ENCODE measurements around the gene MAP3K3.
A peak's percentile ranks its signal among the peaks of the same experiment; 100 is the strongest.

The MAP3K3 gene

DNA sequence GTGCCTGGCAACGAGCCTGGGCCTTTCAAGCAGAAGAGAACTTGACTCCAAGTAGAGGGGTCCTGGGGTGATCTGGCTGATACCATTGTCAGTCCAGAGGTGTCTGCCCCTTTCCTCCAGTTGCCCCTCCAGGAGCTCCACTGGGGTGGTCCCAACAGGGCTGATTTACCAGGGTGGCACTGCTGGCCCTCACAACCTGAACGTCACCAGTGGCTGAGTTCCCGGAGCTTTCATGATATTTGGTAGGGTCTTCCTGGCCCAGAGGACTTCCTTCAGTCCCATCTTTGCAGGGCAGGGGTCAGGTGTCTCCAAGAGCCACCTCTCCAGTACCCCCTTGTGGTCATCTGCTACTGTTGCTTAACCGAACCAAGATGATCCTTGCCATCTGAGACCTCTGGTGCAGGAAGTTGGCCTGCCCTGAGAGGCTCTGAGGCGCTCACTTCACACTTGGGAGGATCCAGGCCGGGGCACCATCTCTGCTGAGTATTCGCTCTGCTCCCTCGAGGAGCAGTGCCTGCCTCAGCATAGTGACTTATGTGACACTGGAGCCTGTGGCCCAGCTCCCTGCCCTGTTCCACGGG lies 74.3 kb downstream of the MAP3K3 start:
- H3K9ac ChIP-seq (ENCODE audit: low read depth, low read length) = no peak overlapping the region
- H3K36me3 ChIP-seq (ENCODE audit: insufficient read depth, low read length) = peaks cover 21% of the 10 kb centered on the region

DNA sequence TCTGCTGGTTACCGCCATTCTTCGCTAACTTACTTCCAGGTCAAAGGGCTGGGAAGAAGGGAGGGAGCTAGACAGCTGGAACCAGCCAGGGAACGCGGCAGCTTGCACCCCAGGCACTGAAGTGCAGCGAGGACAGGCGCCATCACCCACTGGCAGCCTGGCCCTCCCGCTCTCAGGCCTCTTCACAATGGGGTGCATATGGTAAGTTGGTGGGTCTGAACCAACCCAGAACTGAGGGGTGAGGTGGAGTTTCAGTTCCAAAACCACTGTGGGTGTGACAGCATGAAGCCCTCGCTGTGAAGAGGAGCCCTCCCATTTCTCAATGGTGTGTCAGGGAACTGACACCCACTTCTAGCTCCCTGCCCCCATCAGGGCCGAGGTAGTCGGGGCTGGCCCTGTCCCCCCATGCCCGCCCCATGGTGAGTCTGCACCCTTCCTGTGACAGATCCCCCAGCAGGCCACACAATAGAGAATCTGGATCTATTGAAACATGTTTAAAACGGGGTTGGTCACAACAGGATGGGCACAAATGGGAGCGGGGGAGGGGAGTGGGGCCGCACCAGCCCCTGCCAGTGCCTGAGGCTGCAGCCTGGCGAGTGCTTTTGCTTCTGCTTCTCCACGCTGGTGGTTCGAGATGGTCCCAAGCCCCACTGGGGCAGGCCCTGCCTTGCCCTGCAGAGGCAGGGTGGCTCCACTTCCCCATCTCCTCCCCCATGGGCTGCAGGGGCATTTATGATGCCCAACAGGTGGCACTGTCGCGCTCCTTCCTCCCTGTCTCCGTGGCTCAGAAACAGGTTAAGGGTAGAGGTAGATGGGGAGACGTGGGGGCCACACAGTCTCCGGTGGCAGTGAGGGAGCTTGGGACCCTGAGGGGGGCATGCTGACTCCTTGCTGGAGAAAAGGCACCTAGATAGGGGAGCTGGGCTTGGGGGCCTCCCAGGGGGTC lies 75.4 kb downstream of the MAP3K3 start:
- H3K4me1 ChIP-seq (ENCODE audit: control insufficient read depth, insufficient read depth, low read length) = peaks cover 14% of the 10 kb centered on the region
- H3K4me2 ChIP-seq (ENCODE audit: low read length) = peak overlapping the region; percentile 61
- no peak overlapping the region for H3K4me3 ChIP-seq (ENCODE audit: low read length)
- H3K27me3 ChIP-seq (ENCODE audit: control insufficient read depth, insufficient read depth, low read length) = no peaks in the 10 kb centered on the region
- H3K9me3 ChIP-seq (replicated peaks; ENCODE audit: low read length) = no peaks in the 10 kb centered on the region
- peaks cover 15% of the 10 kb centered on the region for H3K36me3 ChIP-seq (ENCODE audit: insufficient read depth, low read length)
- no peak overlapping the region for H3K9ac ChIP-seq (ENCODE audit: low read depth, low read length)

More for the DNA sequence above, 74.3 kb downstream of the MAP3K3 start:
- H3K27me3 ChIP-seq (ENCODE audit: control insufficient read depth, insufficient read depth, low read length) = no peaks in the 10 kb centered on the region
- no peaks in the 10 kb centered on the region for H3K9me3 ChIP-seq (replicated peaks; ENCODE audit: low read length)
- H3K4me1 ChIP-seq (ENCODE audit: control insufficient read depth, insufficient read depth, low read length) = peaks cover 13% of the 10 kb centered on the region
- H3K4me2 ChIP-seq (ENCODE audit: low read length) = no peak overlapping the region
- H3K4me3 ChIP-seq (ENCODE audit: low read length) = no peak overlapping the region

DNA sequence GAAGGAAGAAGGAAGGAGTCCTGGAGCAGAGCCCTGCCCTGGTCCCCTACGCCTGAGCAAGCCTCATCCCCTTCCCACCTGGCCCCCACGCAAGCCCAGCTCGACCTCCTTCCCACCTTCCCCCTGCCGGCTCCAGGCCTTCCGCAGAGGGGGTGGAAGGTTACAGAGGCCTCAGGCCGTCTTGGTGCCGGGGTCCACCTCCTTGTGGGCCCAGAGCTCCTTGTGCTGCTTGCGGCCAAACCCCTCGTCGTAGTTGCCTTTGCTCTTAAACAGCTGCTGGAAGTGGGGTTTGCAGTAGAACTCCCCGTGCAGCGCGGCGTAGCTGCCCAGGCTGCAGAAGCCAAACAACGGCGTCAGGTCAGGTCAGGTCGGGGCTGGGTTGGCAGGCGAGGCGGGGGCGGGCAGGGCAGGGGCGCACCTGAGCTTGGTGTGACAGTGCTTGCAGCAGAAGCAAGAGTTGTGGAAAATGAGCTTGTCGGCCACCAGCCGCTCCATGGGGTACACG lies 76.2 kb downstream of the MAP3K3 start:
- Histone ChIP-seq H3K9me3 (replicated peaks; ENCODE audit: low read length) (no peaks in the 10 kb centered on the region), H3K9ac (ENCODE audit: low read depth, low read length) (peak overlapping the region; percentile 79), H3K27me3 (ENCODE audit: control insufficient read depth, insufficient read depth, low read length) (no peaks in the 10 kb centered on the region), H3K4me3 (ENCODE audit: low read length) (peak overlapping the region; percentile 72), H3K4me2 (ENCODE audit: low read length) (peak overlapping the region; percentile 88), H3K4me1 (ENCODE audit: control insufficient read depth, insufficient read depth, low read length) (peaks cover 14% of the 10 kb centered on the region), H3K36me3 (ENCODE audit: insufficient read depth, low read length) (peaks cover 22% of the 10 kb centered on the region)

DNA sequence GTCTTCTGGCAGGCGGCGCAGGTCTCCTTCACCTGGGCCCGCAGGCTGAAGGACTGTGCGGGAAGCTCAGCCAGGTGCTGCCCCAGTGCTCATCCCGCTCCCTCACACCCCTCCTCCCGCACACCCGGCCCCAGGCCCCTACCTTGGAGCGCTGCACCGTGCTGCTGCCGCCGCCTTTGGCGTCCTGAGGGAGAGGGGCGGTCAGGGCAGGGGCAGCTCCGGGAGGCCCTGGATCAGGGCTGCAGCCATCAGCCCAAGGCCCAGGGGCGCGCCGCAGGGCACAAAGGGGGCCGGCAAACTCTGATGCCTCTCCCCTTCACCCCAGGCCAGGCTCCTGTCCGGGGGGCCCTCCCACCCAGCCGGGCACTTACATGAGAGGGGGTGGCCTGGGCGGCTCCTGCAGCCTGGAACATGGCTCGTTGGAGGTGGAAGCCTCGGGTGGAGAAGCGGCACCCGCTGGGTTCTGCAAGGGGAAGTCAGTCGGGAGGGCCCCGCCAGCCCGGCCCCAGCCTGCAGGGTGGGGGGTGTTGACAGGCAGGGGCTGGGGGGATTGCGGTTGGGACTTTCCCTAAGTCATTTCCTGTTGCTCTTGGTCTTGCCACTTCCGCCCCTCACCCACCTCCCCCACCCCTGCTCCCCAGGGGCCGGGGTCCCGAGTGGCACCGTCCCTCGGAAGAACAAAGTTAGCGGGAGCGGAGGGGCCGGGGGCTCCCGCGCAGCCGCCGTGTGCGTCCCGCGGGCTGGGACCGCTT lies 76.8 kb downstream of the MAP3K3 start:
- Histone ChIP-seq H3K36me3 (ENCODE audit: insufficient read depth, low read length) (peaks cover 21% of the 10 kb centered on the region), H3K9me3 (replicated peaks; ENCODE audit: low read length) (no peaks in the 10 kb centered on the region), H3K4me2 (ENCODE audit: low read length) (peak overlapping the region; percentile 88), H3K4me1 (ENCODE audit: control insufficient read depth, insufficient read depth, low read length) (peaks cover 14% of the 10 kb centered on the region), H3K4me3 (ENCODE audit: low read length) (peak overlapping the region; percentile 72), H3K27me3 (ENCODE audit: control insufficient read depth, insufficient read depth, low read length) (no peaks in the 10 kb centered on the region), H3K9ac (ENCODE audit: low read depth, low read length) (peak overlapping the region; percentile 79)

DNA sequence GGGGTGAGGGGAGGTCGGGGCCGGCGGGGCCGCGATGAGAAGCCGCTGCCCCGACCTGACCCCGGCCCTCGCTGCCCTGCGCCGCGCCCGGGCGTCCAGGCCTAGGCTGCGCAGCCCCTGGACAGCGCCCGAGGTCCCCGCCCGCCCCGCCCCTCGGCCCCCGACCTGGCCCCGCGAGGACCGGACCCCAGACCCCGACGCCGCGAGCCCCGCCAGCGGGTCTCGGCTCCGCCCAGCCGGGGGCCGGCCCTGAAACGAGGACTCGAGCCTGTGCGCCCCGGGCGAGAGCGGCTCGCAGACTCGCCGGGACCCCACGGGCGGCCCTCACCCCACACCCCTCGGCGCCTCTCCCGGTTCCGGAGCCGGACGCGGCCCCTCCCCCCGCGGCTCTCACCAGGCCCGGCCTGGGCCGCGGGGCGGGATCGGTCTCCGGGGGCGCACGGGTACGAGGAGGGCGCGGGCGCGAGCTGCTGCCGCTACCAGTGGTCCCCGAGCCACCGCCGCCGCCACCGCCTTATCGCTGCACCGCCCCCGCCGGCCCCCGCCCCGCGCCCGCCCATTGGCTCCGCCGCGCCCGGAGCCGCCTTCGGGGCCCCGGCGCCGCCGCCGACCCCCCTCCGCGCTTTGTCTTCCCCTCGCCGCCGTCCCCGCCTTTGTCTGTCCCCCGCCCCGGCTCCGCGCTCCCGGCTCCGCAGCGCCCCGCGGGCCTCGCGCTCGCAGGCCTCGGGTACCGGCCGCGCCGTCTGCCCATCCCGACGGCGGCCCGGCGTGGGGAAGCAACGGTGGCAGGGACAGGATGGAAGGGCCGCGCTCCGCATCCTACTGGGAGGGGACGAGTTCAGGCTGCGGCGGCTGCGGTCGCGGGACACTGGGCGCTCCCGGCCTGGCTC lies 77.7 kb downstream of the MAP3K3 start, which contains the start of gene LIMD2:
Gene LIMD2 (minus strand): TSS at position 488 of the 890 bp plus-strand sequence. CDS start 827 bp downstream, outside the sequence.
- Histone ChIP-seq H3K9ac (ENCODE audit: low read depth, low read length) (peak within 1 kb of the TSS; percentile 79), H3K36me3 (ENCODE audit: insufficient read depth, low read length) (peaks cover 19% of the 10 kb centered on the region), H3K4me2 (ENCODE audit: low read length) (peak within 1 kb of the TSS; percentile 88), H3K4me3 (ENCODE audit: low read length) (peak within 1 kb of the TSS; percentile 72), H3K27me3 (ENCODE audit: control insufficient read depth, insufficient read depth, low read length) (no peaks in the 10 kb centered on the region), H3K9me3 (replicated peaks; ENCODE audit: low read length) (no peaks in the 10 kb centered on the region), H3K4me1 (ENCODE audit: control insufficient read depth, insufficient read depth, low read length) (peaks cover 14% of the 10 kb centered on the region)

DNA sequence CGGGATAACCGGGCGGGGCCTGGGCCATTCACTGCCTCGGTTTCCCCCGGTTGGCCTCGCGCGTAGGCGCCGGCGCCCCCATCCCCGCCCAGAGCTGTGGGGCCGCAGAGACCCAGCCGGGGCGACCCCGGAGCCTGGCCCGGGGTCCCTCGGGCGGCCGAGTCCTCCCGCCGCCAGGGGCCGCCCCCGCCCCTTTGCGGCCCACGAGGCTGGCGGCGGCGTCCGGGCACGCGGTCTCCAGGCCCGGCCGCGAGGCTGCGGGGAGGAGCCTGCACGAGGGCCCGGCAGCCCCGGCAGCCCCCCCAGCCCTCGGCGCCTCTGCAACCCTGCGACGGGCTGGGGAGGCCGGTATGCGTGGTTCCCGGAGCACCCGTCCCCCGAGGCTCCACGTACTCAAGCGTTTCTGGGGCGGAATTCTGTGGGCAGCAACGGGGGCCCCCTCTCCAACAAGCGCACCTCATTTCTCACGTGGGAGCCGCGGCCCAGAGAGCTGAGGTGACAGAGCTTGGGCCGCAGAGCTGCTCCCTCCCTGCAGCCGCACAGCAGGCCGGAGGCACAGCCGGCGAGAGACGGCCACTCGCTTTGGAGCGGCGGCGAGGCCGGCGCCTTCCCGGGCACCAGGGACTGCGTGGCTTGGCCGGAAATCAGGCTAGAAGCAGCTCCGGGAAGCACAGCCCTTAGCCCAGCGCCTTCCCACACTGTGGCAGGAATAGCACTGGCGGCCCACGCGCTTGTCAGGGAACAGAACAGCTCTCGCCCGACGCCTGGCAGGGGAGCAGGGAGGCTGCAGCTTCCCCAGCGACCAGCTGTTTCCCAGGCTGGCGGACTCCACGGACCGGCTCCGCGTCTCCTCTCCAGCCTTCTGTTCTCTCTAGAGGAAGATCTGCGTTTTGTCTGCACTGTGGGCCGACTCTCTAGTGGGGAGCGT lies 78.6 kb downstream of the MAP3K3 start:
- Histone ChIP-seq H3K9ac (ENCODE audit: low read depth, low read length) (peak overlapping the region; percentile 79), H3K4me1 (ENCODE audit: control insufficient read depth, insufficient read depth, low read length) (peaks cover 14% of the 10 kb centered on the region)

DNA sequence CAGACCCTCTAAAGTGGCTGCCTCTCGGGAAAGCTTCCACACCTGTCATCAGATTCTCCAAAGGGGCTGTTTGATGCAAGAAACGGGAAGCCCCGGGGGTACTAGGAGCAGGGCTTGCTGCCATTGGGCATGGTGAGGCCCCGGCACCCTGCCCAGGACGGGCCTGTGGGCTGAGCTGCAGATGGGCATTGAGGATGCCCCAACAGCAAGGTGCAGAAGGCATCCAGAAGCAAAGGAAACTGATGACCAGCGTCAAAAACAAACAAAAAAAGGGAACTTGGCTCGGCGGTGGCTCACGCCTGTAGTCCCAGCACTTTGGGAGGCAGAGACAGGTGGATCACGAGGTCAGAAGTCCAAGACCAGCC lies 79.2 kb downstream of the MAP3K3 start:
- Histone ChIP-seq H3K4me1 (ENCODE audit: control insufficient read depth, insufficient read depth, low read length) (peaks cover 14% of the 10 kb centered on the region), H3K4me2 (ENCODE audit: low read length) (peak overlapping the region; percentile 72), H3K36me3 (ENCODE audit: insufficient read depth, low read length) (peaks cover 24% of the 10 kb centered on the region), H3K9me3 (replicated peaks; ENCODE audit: low read length) (no peaks in the 10 kb centered on the region), H3K27me3 (ENCODE audit: control insufficient read depth, insufficient read depth, low read length) (no peaks in the 10 kb centered on the region), H3K4me3 (ENCODE audit: low read length) (peak overlapping the region; percentile 59), H3K9ac (ENCODE audit: low read depth, low read length) (peak overlapping the region; percentile 79)

More for the DNA sequence above, 78.6 kb downstream of the MAP3K3 start:
- Histone ChIP-seq H3K9me3 (replicated peaks; ENCODE audit: low read length) (no peaks in the 10 kb centered on the region), H3K27me3 (ENCODE audit: control insufficient read depth, insufficient read depth, low read length) (no peaks in the 10 kb centered on the region), H3K4me2 (ENCODE audit: low read length) (peak overlapping the region; percentile 72), H3K36me3 (ENCODE audit: insufficient read depth, low read length) (peaks cover 23% of the 10 kb centered on the region), H3K4me3 (ENCODE audit: low read length) (peak overlapping the region; percentile 72)

DNA sequence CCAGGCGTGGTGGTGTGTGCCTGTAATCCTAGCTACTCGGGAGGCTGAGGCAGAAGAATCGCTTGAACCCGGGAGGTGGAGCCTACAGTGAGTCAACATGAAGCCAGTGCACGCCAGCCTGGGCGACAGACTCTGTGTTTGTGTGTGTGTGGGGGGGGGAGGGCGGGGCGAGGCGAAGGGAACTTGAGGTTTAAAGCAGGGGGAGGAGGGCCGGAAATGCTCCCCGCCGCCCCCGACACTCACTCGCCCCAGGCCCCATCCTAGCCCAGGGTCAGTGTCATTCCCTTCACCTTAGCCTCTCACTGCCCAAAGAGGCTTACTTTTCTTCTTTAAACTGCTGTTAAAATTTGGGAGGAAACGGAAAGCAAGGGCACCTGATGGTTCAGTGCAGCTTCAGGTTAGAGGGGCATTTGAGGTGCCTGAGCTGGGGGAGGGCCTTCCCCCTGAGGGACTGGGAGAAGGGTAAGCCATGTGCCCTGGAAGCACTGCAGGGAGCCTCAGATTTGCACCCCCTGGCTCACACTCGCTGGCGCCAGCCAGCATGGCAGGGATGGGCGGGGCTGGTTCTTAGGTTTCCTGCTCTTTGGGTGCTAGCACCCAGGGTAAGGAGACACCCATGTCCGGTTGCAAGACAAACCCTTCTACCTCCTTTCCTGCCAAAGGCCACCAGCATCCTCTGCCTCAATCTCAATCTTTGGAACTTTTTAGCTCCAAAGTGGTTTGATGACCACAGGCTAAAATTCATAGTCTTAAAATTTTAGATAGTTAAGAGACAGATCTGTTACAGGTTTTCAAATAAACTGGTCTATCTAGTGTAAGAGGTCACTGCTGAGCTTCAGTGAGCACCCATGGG lies 79.9 kb downstream of the MAP3K3 start:
- Histone ChIP-seq H3K4me3 (ENCODE audit: low read length) (no peak overlapping the region), H3K9ac (ENCODE audit: low read depth, low read length) (no peak overlapping the region), H3K4me2 (ENCODE audit: low read length) (no peak overlapping the region), H3K36me3 (ENCODE audit: insufficient read depth, low read length) (peaks cover 25% of the 10 kb centered on the region), H3K4me1 (ENCODE audit: control insufficient read depth, insufficient read depth, low read length) (peaks cover 14% of the 10 kb centered on the region), H3K9me3 (replicated peaks; ENCODE audit: low read length) (no peaks in the 10 kb centered on the region), H3K27me3 (ENCODE audit: control insufficient read depth, insufficient read depth, low read length) (no peaks in the 10 kb centered on the region)

DNA sequence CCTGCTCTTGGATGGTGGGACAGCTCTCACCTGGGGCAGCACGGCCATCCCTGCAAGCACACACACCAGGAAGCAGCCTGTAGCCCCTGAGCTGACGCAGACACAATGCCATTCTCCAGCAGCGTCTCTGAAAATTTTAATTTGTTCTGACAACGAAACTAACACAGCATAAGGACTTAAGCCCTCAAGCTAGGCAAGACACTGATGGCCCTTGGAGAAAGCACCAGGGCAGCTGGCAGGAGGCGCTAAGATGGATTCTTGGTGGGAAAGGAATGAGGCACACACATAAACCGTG lies 80.5 kb downstream of the MAP3K3 start:
- no peaks in the 10 kb centered on the region for H3K27me3 ChIP-seq (ENCODE audit: control insufficient read depth, insufficient read depth, low read length)
- H3K9ac ChIP-seq (ENCODE audit: low read depth, low read length) = no peak overlapping the region
- H3K4me2 ChIP-seq (ENCODE audit: low read length) = no peak overlapping the region
- no peak overlapping the region for H3K4me3 ChIP-seq (ENCODE audit: low read length)
- H3K9me3 ChIP-seq (replicated peaks; ENCODE audit: low read length) = no peaks in the 10 kb centered on the region
- peaks cover 14% of the 10 kb centered on the region for H3K4me1 ChIP-seq (ENCODE audit: control insufficient read depth, insufficient read depth, low read length)
- peaks cover 26% of the 10 kb centered on the region for H3K36me3 ChIP-seq (ENCODE audit: insufficient read depth, low read length)

Measured in skeletal muscle satellite cell (primary cell).